BJ (cell line): ENCODE measurements around the gene LRP3. TPM values are rescaled to one million over a fixed set of nuclear protein-coding genes. Genes with fewer than 3 reads are reported as not detected.
A peak's percentile ranks its signal among the peaks of the same experiment; 100 is the strongest.

Source experiments
- CTCF ChIA-PET: fragments of 350-600 bp; formaldehyde crosslinking; extraction: SDS; loops from one replicate; lab custom pipeline; 2021; ENCODE audit warnings: antibody characterized with exemption, inconsistent platforms; lab: Yijun Ruan, JAX
- POLR2A ChIA-PET: fragments of 300-600 bp; sonication (Branson Sonifier 250); formaldehyde crosslinking; extraction: SDS; loops from one replicate; lab custom pipeline; 2021; ENCODE audit warnings: antibody characterized with exemption; lab: Charles Lee
- DNase-seq: peaks from one replicate; pipeline ENCODE4 v3.0.0-alpha.2; 2011; ENCODE audit warnings: low read depth
- H3K27me3 ChIP-seq: 2 replicates; pipeline ENCODE4 v1.6.0; 2011; ENCODE audit warnings: low read length; ENCODE audit not compliant: control insufficient read depth, insufficient read depth
- H3K36me3 ChIP-seq: 2 replicates; pipeline ENCODE4 v1.5.1; 2011; ENCODE audit warnings: low read length; ENCODE audit not compliant: control insufficient read depth, insufficient read depth
- H3K4me3 ChIP-seq: 2 replicates; pipeline ENCODE4 v1.5.1; 2011; ENCODE audit warnings: low read depth, mild to moderate bottlenecking, control low read depth, low read length
- CTCF ChIP-seq: IDR thresholded peaks from 2 replicates; pipeline ENCODE4 v1.5.1; 2011; ENCODE audit warnings: low read depth, mild to moderate bottlenecking, control low read depth, inconsistent platforms, low read length, moderate library complexity; ENCODE audit not compliant: insufficient read depth
- polyA plus RNA-seq: library from polyadenylated mRNA; depleted of rRNA; stranded (reverse); fragments of >200 nt; gene quantifications from 2 replicates; pipeline ENCODE4 v1.2.3, GENCODE V29; 2011

LRP3 gene
- polyA plus RNA-seq, 1 experiment, result 16.1 TPM

GRCh38 chr19:33247441-33247819 lies 53.3 kb downstream of the LRP3 start:
- POLR2A ChIA-PET, result no interaction called here
- CTCF ChIA-PET, result interaction anchor here (2.2 to 14.9 kb wide), 2 partner anchors 12 to 158 kb away, joined by 18 to 405 read pairs; no protein-coding TSS in a partner anchor
- no peak overlapping the region for H3K4me3 ChIP-seq
- no peak for DNase-seq
- no peaks in the 10 kb centered on the region for H3K36me3 ChIP-seq
- H3K27me3 ChIP-seq, result peaks cover 7% of the 10 kb centered on the region; the same call in 1 of the 2 replicates
- TF ChIP-seq CTCF, result no peak

- no peak overlapping the region for H3K4me3 ChIP-seq
- ChIA-PET CTCF (interaction anchor here (14.9 kb wide), 1 partner anchor 157 kb away, joined by 405 read pairs; no protein-coding TSS in a partner anchor), POLR2A (no interaction called here)
- H3K27me3 ChIP-seq, result peaks cover 6% of the 10 kb centered on the region; the same call in 1 of the 2 replicates
- DNase-seq, result no peak
- no peaks in the 10 kb centered on the region for H3K36me3 ChIP-seq
- TF ChIP-seq CTCF, result no peak
Observed at GRCh38 chr19:33248104-33248503, 54.0 kb downstream of the LRP3 start.

GRCh38 chr19:33248553-33248953 lies 54.4 kb downstream of the LRP3 start:
- peaks cover 6% of the 10 kb centered on the region; the same call in 1 of the 2 replicates for H3K27me3 ChIP-seq
- no peak for DNase-seq
- POLR2A ChIA-PET, result no interaction called here
- no peak for TF ChIP-seq CTCF
- CTCF ChIA-PET, result no interaction called here
- H3K4me3 ChIP-seq, result no peak overlapping the region
- H3K36me3 ChIP-seq, result no peaks in the 10 kb centered on the region

- POLR2A ChIA-PET, result no interaction called here
- DNase-seq, result no peak
- 0 out of 2 replicates have a peak, but pooled peaks cover 2% of the 10 kb centered on the region for H3K27me3 ChIP-seq
- TF ChIP-seq CTCF, result peak; percentile 12; the same call in 1 of the 2 replicates
- no peak overlapping the region for H3K4me3 ChIP-seq
- CTCF ChIA-PET, result no interaction called here
- no peaks in the 10 kb centered on the region for H3K36me3 ChIP-seq
Observed at GRCh38 chr19:33248954-33249613, 55.0 kb downstream of the LRP3 start.

GRCh38 chr19:33249740-33250366 lies 55.7 kb downstream of the LRP3 start:
- DNase-seq, result no peak
- H3K27me3 ChIP-seq, result 0 out of 2 replicates have a peak, but pooled peaks cover 2% of the 10 kb centered on the region
- no peak for TF ChIP-seq CTCF
- POLR2A ChIA-PET, result no interaction called here
- H3K36me3 ChIP-seq, result no peaks in the 10 kb centered on the region
- CTCF ChIA-PET, result no interaction called here
- no peak overlapping the region for H3K4me3 ChIP-seq
